Transverse colon (tissue), 3 donors: Measurements from ENCODE around the gene SHLD2.

Experiments used
- POLR2A ChIP-seq: fragments of 450-650 bp; IDR thresholded peaks from one replicate; pipeline ENCODE4 v1.6.1; 2016; ENCODE audit warnings: antibody characterized with exemption, mild to moderate bottlenecking, moderate library complexity
- POLR2AphosphoS5 ChIP-seq, 3 donors: sonication (generic); formaldehyde crosslinking; IDR thresholded peaks; one replicate each; pipeline ENCODE4 v1.6.1; 2016; ENCODE audit warnings: antibody characterized with exemption in 3 of 3

GRCh38 chr10:87095236-87095945 lies 385 bp downstream of the SHLD2 start:
- TF ChIP-seq POLR2AphosphoS5 (IDR thresholded peaks at IDR 0.05) (peak; percentile 37 to 82 (median 76)), POLR2A (peak; percentile 71)
